NK-92 (cell line): ENCODE measurements around the gene POFUT1.

Source experiments
- DNase-seq: peaks from one replicate; lab custom pipeline; 2025; ENCODE audit not compliant: unreplicated experiment; lab: John Stamatoyannopoulos, UW

Gene POFUT1

GRCh38 chr20:32205843-32206759, 1.6 kb upstream of the POFUT1 start:
- no peak for DNase-seq

- no peak for DNase-seq
Measured at GRCh38 chr20:32206760-32207625, 687 bp upstream of the POFUT1 start.

- DNase-seq: no peak
Measured at GRCh38 chr20:32208499-32209154, 947 bp downstream of the POFUT1 start.

GRCh38 chr20:32209850-32210605, 2.3 kb downstream of the POFUT1 start:
- DNase-seq: no peak

- DNase-seq: no peak
Measured at GRCh38 chr20:32213870-32214269, 6.2 kb downstream of the POFUT1 start.

GRCh38 chr20:32215147-32215546, 7.5 kb downstream of the POFUT1 start:
- no peak for DNase-seq

- no peak for DNase-seq
Measured at GRCh38 chr20:32215729-32216128, 8.0 kb downstream of the POFUT1 start.

GRCh38 chr20:32216179-32217142, 8.8 kb downstream of the POFUT1 start:
- DNase-seq: no peak

- no peak for DNase-seq
Measured at GRCh38 chr20:32218156-32218900, 10.6 kb downstream of the POFUT1 start.

GRCh38 chr20:32224463-32224862, 16.8 kb downstream of the POFUT1 start:
- no peak for DNase-seq

GRCh38 chr20:32226391-32226790, 18.7 kb downstream of the POFUT1 start:
- DNase-seq: no peak

GRCh38 chr20:32227306-32227705, 19.6 kb downstream of the POFUT1 start:
- no peak for DNase-seq

GRCh38 chr20:32227744-32228688, 20.3 kb downstream of the POFUT1 start:
- DNase-seq: no peak

GRCh38 chr20:32229251-32229747, 21.6 kb downstream of the POFUT1 start:
- DNase-seq: no peak

- DNase-seq: no peak
Measured at GRCh38 chr20:32230707-32231106, 23.0 kb downstream of the POFUT1 start.

GRCh38 chr20:32231245-32231644, 23.6 kb downstream of the POFUT1 start:
- no peak for DNase-seq

GRCh38 chr20:32231847-32232246, 24.2 kb downstream of the POFUT1 start:
- no peak for DNase-seq
